HCT116 (cell line): Measurements from ENCODE around the gene PTBP3. TPM values are rescaled to one million over a fixed set of nuclear protein-coding genes. Genes with fewer than 3 reads are reported as not detected.

ENCODE experiments used
- ATAC-seq: fragments of 200-7000 bp; cut with Tn5 transposase; 2 replicates; pipeline ENCODE4 v1.9.1; 2020; ENCODE audit warnings: mild to moderate bottlenecking, moderate library complexity
- BruUV-seq: library from RNA; stranded (reverse); fragments of 400-500 nt; replicated peaks from 2 replicates; lab custom pipeline; 2021; lab: Mats Ljungman, UMichigan
- CTCF ChIA-PET: fragments of 300-600 bp; sonication (Branson Sonifier 250); formaldehyde crosslinking; loops from one replicate; lab custom pipeline; 2021; ENCODE audit warnings: antibody characterized with exemption; lab: Charles Lee
- POLR2A ChIA-PET: fragments of 300-600, 350-600 bp; sonication (Branson Sonifier 250); formaldehyde crosslinking; loops from one replicate; lab custom pipeline; 2021; ENCODE audit warnings: antibody characterized with exemption; lab: Charles Lee
- RAD21 ChIA-PET, 2 experiments: fragments of 300-600 bp; sonication (Branson Sonifier 250); formaldehyde crosslinking; loops; one replicate each; lab custom pipeline; 2023; ENCODE audit warnings: low total read pairs in 2 of 2; ENCODE audit not compliant: uncharacterized antibody in 2 of 2, unreplicated experiment in 2 of 2, low non-redundant PET in 1 of 2; lab: Charles Lee
- DNase-seq: peaks from one replicate; pipeline ENCODE4 v3.0.0-alpha.2; 2010; ENCODE audit warnings: low read depth, low spot score
- H2AFZ ChIP-seq: fragments of 200-600 bp; shearing (Covaris generic), sonication (generic); 2 replicates; pipeline ENCODE4 v1.6.1; 2017; ENCODE audit warnings: low read depth, mixed run types, mixed read lengths, antibody characterized with exemption, low read length; ENCODE audit not compliant: poor library complexity, severe bottlenecking
- H3K27ac ChIP-seq: 2 replicates; pipeline ENCODE4 v1.5.1; 2012; ENCODE audit warnings: low read depth, low read length
- H3K27me3 ChIP-seq: fragments of 200-600 bp; sonication (generic); 2 replicates; pipeline ENCODE4 v1.6.1; 2016; ENCODE audit warnings: mixed run types, low read length, mixed read lengths; ENCODE audit not compliant: insufficient read depth
- H3K36me3 ChIP-seq, 2 experiments: fragments of 200-500 bp in 1 of 2; fragments of 200-600 bp in 1 of 2; sonication (Bioruptor generic) in 1 of 2; sonication (generic) in 1 of 2; 2 replicates each; pipeline versions ENCODE4 v1.5.1 to v1.6.1; 2014 to 2016; ENCODE audit warnings: low read length in 2 of 2, inconsistent platforms in 1 of 2, mixed read lengths in 1 of 2, mixed run types in 1 of 2; ENCODE audit not compliant: insufficient read depth in 2 of 2, control insufficient read depth in 1 of 2
- H3K4me1 ChIP-seq, 2 experiments: fragments of 200-600 bp in 1 of 2; sonication (generic) in 1 of 2; 2 replicates each; pipeline versions ENCODE4 v1.5.1 to v1.6.1; 2012 to 2017; ENCODE audit warnings: low read length in 2 of 2, inconsistent platforms in 1 of 2, mild to moderate bottlenecking in 1 of 2, mixed read lengths in 1 of 2, mixed run types in 1 of 2, moderate library complexity in 1 of 2; ENCODE audit not compliant: insufficient read depth in 2 of 2, control insufficient read depth in 1 of 2
- H3K4me2 ChIP-seq: fragments of 200-600 bp; sonication (generic); 2 replicates; pipeline ENCODE4 v1.6.1; 2017; ENCODE audit warnings: mixed run types, low read length, mixed read lengths
- H3K4me3 ChIP-seq, 2 experiments: fragments of 200-600 bp in 1 of 2; sonication (generic) in 1 of 2; replicated peaks in 1 of 2; 2 replicates each; pipeline ENCODE4 v1.5.1; 2011 to 2016; ENCODE audit warnings: low read length in 2 of 2, control low read depth in 1 of 2, low read depth in 1 of 2, mild to moderate bottlenecking in 1 of 2, mixed read lengths in 1 of 2, mixed run types in 1 of 2
- H3K79me2 ChIP-seq: fragments of 200-600 bp; sonication (generic); 2 replicates; pipeline ENCODE4 v1.6.1; 2017; ENCODE audit warnings: mild to moderate bottlenecking, mixed run types, low read length, moderate library complexity, mixed read lengths; ENCODE audit not compliant: insufficient read depth
- H3K9ac ChIP-seq: fragments of 200-600 bp; sonication (generic); 2 replicates; pipeline ENCODE4 v1.6.1; 2016; ENCODE audit warnings: low read length, mixed read lengths
- H3K9me2 ChIP-seq: fragments of 200-600 bp; sonication (generic), shearing (Covaris generic); 2 replicates; pipeline ENCODE4 v1.6.1; 2017; ENCODE audit warnings: mixed run types, mild to moderate bottlenecking, moderate library complexity; ENCODE audit not compliant: insufficient read depth
- H3K9me3 ChIP-seq, 2 experiments: fragments of 200-500 bp in 1 of 2; fragments of 200-600 bp in 1 of 2; sonication (Bioruptor generic) in 1 of 2; sonication (generic) in 1 of 2; 2 replicates each; pipeline ENCODE4 v1.6.1; 2014 to 2017; ENCODE audit warnings: low read length in 2 of 2, mixed read lengths in 2 of 2, inconsistent platforms in 1 of 2, low read depth in 1 of 2, mild to moderate bottlenecking in 1 of 2, mixed run types in 1 of 2, moderate library complexity in 1 of 2; ENCODE audit not compliant: control insufficient read depth in 1 of 2, insufficient read depth in 1 of 2
- H4K20me1 ChIP-seq: fragments of 200-600 bp; sonication (generic), shearing (Covaris generic); 2 replicates; pipeline ENCODE4 v1.6.1; 2017; ENCODE audit warnings: mixed run types, mild to moderate bottlenecking, moderate library complexity; ENCODE audit not compliant: insufficient read depth
- ATF3 ChIP-seq: IDR thresholded peaks from 2 replicates; pipeline ENCODE4 v1.6.1; 2012
- CEBPB ChIP-seq: IDR thresholded peaks from 2 replicates; pipeline ENCODE4 v1.6.1; 2012; ENCODE audit warnings: low read depth
- CTCF ChIP-seq, 3 experiments: fragments of 200-600 bp in 1 of 3; sonication (generic) in 1 of 3; IDR thresholded peaks in 2 of 3; conservative IDR thresholded peaks in 1 of 3; 2 replicates each; pipeline ENCODE4 v1.5.1; 2012 to 2017; ENCODE audit warnings: low read depth in 2 of 3, low read length in 2 of 3, antibody characterized with exemption in 1 of 3, borderline replicate concordance in 1 of 3, control low read depth in 1 of 3, mild to moderate bottlenecking in 1 of 3, mixed read lengths in 1 of 3, mixed run types in 1 of 3, moderate library complexity in 1 of 3; ENCODE audit not compliant: insufficient read depth in 1 of 3
- JUND ChIP-seq: IDR thresholded peaks from 2 replicates; pipeline ENCODE4 v1.6.1; 2012
- MAX ChIP-seq: IDR thresholded peaks from 2 replicates; pipeline ENCODE4 v1.6.1; 2012
- POLR2AphosphoS5 ChIP-seq: IDR thresholded peaks from 2 replicates; pipeline ENCODE4 v1.6.1; 2011; ENCODE audit warnings: mild to moderate bottlenecking, low read depth, low read length, moderate library complexity
- REST ChIP-seq: IDR thresholded peaks from 2 replicates; pipeline ENCODE4 v1.6.1; 2012; ENCODE audit warnings: low read depth
- SIN3A ChIP-seq: IDR thresholded peaks from 2 replicates; pipeline ENCODE4 v1.6.1; 2012; ENCODE audit warnings: low read depth
- SP1 ChIP-seq: IDR thresholded peaks from 2 replicates; pipeline ENCODE4 v1.6.1; 2012; ENCODE audit warnings: low read depth
- TCF7L2 ChIP-seq: IDR thresholded peaks from 2 replicates; pipeline ENCODE4 v1.7.0; 2011; ENCODE audit warnings: borderline replicate concordance, inconsistent platforms; ENCODE audit not compliant: insufficient read depth, insufficient read length; ENCODE audit errors: extremely low read depth
- ZBTB33 ChIP-seq: IDR thresholded peaks from 2 replicates; pipeline ENCODE4 v1.6.1; 2011; ENCODE audit warnings: mild to moderate bottlenecking, low read length, moderate library complexity; ENCODE audit not compliant: insufficient replicate concordance; ENCODE audit errors: extremely low read depth
- ZNF274 ChIP-seq: fragments of 200-500 bp; sonication (Bioruptor generic); IDR thresholded peaks from 2 replicates; pipeline ENCODE4 v1.6.1; 2014; ENCODE audit warnings: mild to moderate bottlenecking, low read depth, low read length, inconsistent platforms
- intact Hi-C: fragments of 100-400 bp; cut with micrococcal nuclease; formaldehyde crosslinking; loops from 2 replicates; pipeline ENCODE4 v1.10.0; 2022
- total RNA-seq: library from RNA; stranded (reverse); gene quantifications from one replicate; pipeline ENCODE4 v1.2.1, GENCODE V29; 2021; ENCODE audit not compliant: unreplicated experiment

Gene PTBP3
- total RNA-seq, 1 experiment from 2014 or later = 102 TPM

GRCh38 chr9:112169368-112169767, 164.1 kb downstream of the PTBP3 start:
- no TSS peak for BruUV-seq
- Histone ChIP-seq H4K20me1 (no peaks in the 10 kb centered on the region), H3K4me1 (peaks cover 20 to 45% of the 10 kb centered on the region in 2 experiments), H2AFZ (no peak overlapping the region), H3K4me3 (no peak overlapping the region), H3K79me2 (no peaks in the 10 kb centered on the region), H3K36me3 (no peaks in the 10 kb centered on the region), H3K9me2 (no peaks in the 10 kb centered on the region), H3K27ac (no peak overlapping the region), H3K9me3 (no peaks in the 10 kb centered on the region), H3K9ac (no peak overlapping the region), H3K27me3 (no peaks in the 10 kb centered on the region), H3K4me2 (peak overlapping the region; percentile 62; the same call in 1 of the 2 replicates)
- DNase-seq (no peak), ATAC-seq (no peak)
- intact Hi-C loops = no loop called here
- RAD21 ChIA-PET = no interaction called here
- CTCF ChIA-PET = no interaction called here
- no peak for TF ChIP-seq CEBPB
- POLR2A ChIA-PET = no interaction called here

- intact Hi-C loops = no loop called here
- H3K79me2 ChIP-seq = no peaks in the 10 kb centered on the region
- ATAC-seq = no peak
- TF ChIP-seq ZNF274 (no peak), SP1 (no peak), ATF3 (no peak), TCF7L2 (no peak), JUND (no peak), ZBTB33 (no peak), REST (no peak), SIN3A (no peak), CTCF (IDR thresholded peaks at IDR 0.05 in 2 of 3, conservative IDR thresholded peaks at IDR 0.05 in 1 of 3; ENCODE audit: borderline replicate concordance in 1 of 3, insufficient read depth in 1 of 3, low read depth in 2 of 3, low read length in 2 of 3) (no peak), POLR2AphosphoS5 (no peak), MAX (no peak)
Measured at GRCh38 chr9:112168197-112168596, 165.2 kb downstream of the PTBP3 start.

More at GRCh38 chr9:112168197-112168596, 165.2 kb downstream of the PTBP3 start:
- ChIA-PET RAD21 (no interaction called here), POLR2A (no interaction called here), CTCF (no interaction called here)
- Histone ChIP-seq H3K4me3 (no peak overlapping the region), H2AFZ (no peak overlapping the region), H3K4me2 (no peak overlapping the region), H4K20me1 (no peaks in the 10 kb centered on the region), H3K9ac (no peak overlapping the region), H3K9me2 (no peaks in the 10 kb centered on the region), H3K27ac (no peak overlapping the region), H3K9me3 (no peaks in the 10 kb centered on the region), H3K27me3 (no peaks in the 10 kb centered on the region), H3K36me3 (no peaks in the 10 kb centered on the region), H3K4me1 (peaks cover 14 to 35% of the 10 kb centered on the region in 2 experiments)
- BruUV-seq = no TSS peak
- no peak for DNase-seq
